OCI-LY3 (cell line): ENCODE results near the gene RSAD1.

Source experiments
- CTCF ChIP-seq: fragments of 200-600, 300-600 bp; sonication (generic); IDR thresholded peaks from 2 replicates; pipeline ENCODE4 v1.5.1; 2014; ENCODE audit warnings: antibody characterized with exemption, low read length, low read depth
- EZH2phosphoT487 ChIP-seq: fragments of 200-600 bp; shearing (Covaris generic); IDR thresholded peaks from 2 replicates; pipeline ENCODE4 v1.6.1; 2018; ENCODE audit warnings: antibody characterized with exemption, mixed run types, low read depth

GRCh38 chr17:50529849-50530248 is 51.2 kb downstream of the RSAD1 start:
- TF ChIP-seq EZH2phosphoT487: no peak
- no peak for TF ChIP-seq CTCF
